GM10248 (cell line): ENCODE data around the gene EPHA7.

ENCODE experiments used
- CTCF ChIA-PET: fragments of 300-600 bp; sonication (Branson Sonifier 250); formaldehyde crosslinking; extraction: SDS; loops from one replicate; lab custom pipeline; 2021; ENCODE audit warnings: antibody characterized with exemption; lab: Yijun Ruan, JAX
- POLR2A ChIA-PET: fragments of 350-650 bp; sonication (Branson Sonifier 250); formaldehyde crosslinking; extraction: SDS; loops from one replicate; lab custom pipeline; 2020; ENCODE audit warnings: antibody characterized with exemption; lab: Yijun Ruan, JAX
- DNase-seq: peaks from one replicate; pipeline ENCODE4 v3.0.0; 2012; ENCODE audit errors: extremely low spot score
- CTCF ChIP-seq: IDR thresholded peaks from 2 replicates; pipeline ENCODE4 v1.5.1; 2012; ENCODE audit warnings: mild to moderate bottlenecking, low read depth; ENCODE audit errors: extremely low read depth, missing control alignments, control extremely low read depth

The EPHA7 gene

GRCh38 chr6:93417421-93418013 is 1.8 kb downstream of the EPHA7 start:
- DNase-seq: peak; percentile 13
- TF ChIP-seq CTCF: no peak
- ChIA-PET POLR2A (no interaction called here), CTCF (no interaction called here)

- ChIA-PET CTCF (no interaction called here), POLR2A (no interaction called here)
- TF ChIP-seq CTCF: no peak
- DNase-seq: peak; percentile 17
Observed at GRCh38 chr6:93416571-93417420, 2.6 kb downstream of the EPHA7 start.

DNA sequence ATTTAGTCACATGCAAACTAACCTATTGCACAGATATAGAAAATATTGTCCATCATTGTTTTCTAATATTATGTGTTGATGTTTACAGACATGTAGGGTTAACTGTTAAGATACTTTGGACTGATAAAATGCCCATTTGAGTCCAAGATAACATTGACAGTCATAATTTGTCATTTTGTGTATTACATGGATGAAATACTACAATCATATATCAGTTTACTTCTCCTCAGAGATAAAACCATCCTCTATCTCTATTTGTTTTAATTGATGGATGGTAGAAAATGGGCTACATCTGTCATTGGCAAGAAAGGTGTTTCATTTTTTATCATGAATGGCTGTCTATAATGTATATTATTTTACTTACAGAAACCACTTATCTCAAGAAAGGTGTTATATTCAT is 6.2 kb downstream of the EPHA7 start:
- DNase-seq: no peak
- ChIA-PET POLR2A (no interaction called here), CTCF (interaction anchor here (2.0 kb wide), 1 partner anchor 11 kb away, joined by 12 read pairs; no protein-coding TSS in a partner anchor)
- no peak for TF ChIP-seq CTCF

GRCh38 chr6:93412452-93412851 is 6.9 kb downstream of the EPHA7 start:
- no peak for DNase-seq
- POLR2A ChIA-PET: no interaction called here
- no peak for TF ChIP-seq CTCF
- CTCF ChIA-PET: interaction anchor here (2.0 kb wide), 1 partner anchor 12 kb away, joined by 12 read pairs; no protein-coding TSS in a partner anchor

GRCh38 chr6:93407186-93407585 is 12.2 kb downstream of the EPHA7 start:
- TF ChIP-seq CTCF: no peak
- POLR2A ChIA-PET: no interaction called here
- CTCF ChIA-PET: no interaction called here
- DNase-seq: no peak

- no peak for DNase-seq
- ChIA-PET CTCF (interaction anchor here (0.9 kb wide), 1 partner anchor 20 kb away, joined by 3 read pairs; no protein-coding TSS in a partner anchor), POLR2A (no interaction called here)
- TF ChIP-seq CTCF: no peak
Observed at GRCh38 chr6:93403390-93403789, 16.0 kb downstream of the EPHA7 start.
